HUES48 (cell line): Measurements from ENCODE around the gene RNU1-3.
"Not testable (repeated sequence)": the region's sequence is repeated elsewhere in the genome, so short reads cannot be mapped to it uniquely, and the experiment has no call there.

Experiments
- H3K27ac ChIP-seq: one replicate; pipeline ENCODE4 v1.7.0; 2013; ENCODE audit warnings: low read depth, low read length, inconsistent platforms
- H3K27me3 ChIP-seq: 2 replicates; pipeline ENCODE4 v1.6.1; 2013; ENCODE audit warnings: mild to moderate bottlenecking, low read length; ENCODE audit not compliant: control insufficient read depth, insufficient read depth
- H3K36me3 ChIP-seq: 2 replicates; pipeline ENCODE4 v1.6.1; 2013; ENCODE audit warnings: low read length; ENCODE audit not compliant: control insufficient read depth, insufficient read depth
- H3K4me1 ChIP-seq: 2 replicates; pipeline ENCODE4 v1.6.1; 2013; ENCODE audit warnings: mild to moderate bottlenecking, low read length; ENCODE audit not compliant: control insufficient read depth, insufficient read depth
- H3K4me3 ChIP-seq: 2 replicates; pipeline ENCODE4 v1.5.1; 2013; ENCODE audit warnings: mild to moderate bottlenecking, low read depth, low read length
- H3K9ac ChIP-seq: 2 replicates; pipeline ENCODE4 v1.6.1; 2013; ENCODE audit warnings: mild to moderate bottlenecking, low read depth, low read length, moderate library complexity
- H3K9me3 ChIP-seq: 2 replicates; pipeline ENCODE4 v1.6.1; 2013; ENCODE audit warnings: low read length; ENCODE audit not compliant: control insufficient read depth, insufficient read depth

Gene RNU1-3

GRCh38 chr1:16676661-16677523 is 10.1 kb upstream of the RNU1-3 start:
- H3K36me3 ChIP-seq, H3K27ac ChIP-seq, H3K4me1 ChIP-seq, H3K9me3 ChIP-seq, H3K9ac ChIP-seq, H3K4me3 ChIP-seq, H3K27me3 ChIP-seq: not testable (repeated sequence)

- H3K9me3 ChIP-seq, H3K36me3 ChIP-seq, H3K27me3 ChIP-seq, H3K27ac ChIP-seq, H3K4me1 ChIP-seq, H3K4me3 ChIP-seq, H3K9ac ChIP-seq: not testable (repeated sequence)
Observed at GRCh38 chr1:16675118-16675510, 8.4 kb upstream of the RNU1-3 start.

- not testable (repeated sequence) for H3K9ac ChIP-seq, H3K9me3 ChIP-seq, H3K4me3 ChIP-seq, H3K36me3 ChIP-seq, H3K4me1 ChIP-seq, H3K27me3 ChIP-seq, H3K27ac ChIP-seq
Observed at GRCh38 chr1:16673976-16674375, 7.2 kb upstream of the RNU1-3 start.

- not testable (repeated sequence) for H3K9me3 ChIP-seq, H3K9ac ChIP-seq, H3K27me3 ChIP-seq, H3K4me3 ChIP-seq, H3K27ac ChIP-seq, H3K4me1 ChIP-seq, H3K36me3 ChIP-seq
Observed at GRCh38 chr1:16665836-16666235, 912 bp downstream of the RNU1-3 start.

- not testable (repeated sequence) for H3K9me3 ChIP-seq, H3K4me3 ChIP-seq, H3K27me3 ChIP-seq, H3K9ac ChIP-seq, H3K36me3 ChIP-seq, H3K27ac ChIP-seq, H3K4me1 ChIP-seq
Observed at GRCh38 chr1:16658234-16658633, 8.5 kb downstream of the RNU1-3 start.

- H3K27ac ChIP-seq, H3K36me3 ChIP-seq, H3K27me3 ChIP-seq, H3K4me3 ChIP-seq, H3K4me1 ChIP-seq, H3K9ac ChIP-seq, H3K9me3 ChIP-seq: not testable (repeated sequence)
Observed at GRCh38 chr1:16656981-16657683, 9.6 kb downstream of the RNU1-3 start.

- not testable (repeated sequence) for H3K27ac ChIP-seq, H3K4me3 ChIP-seq, H3K4me1 ChIP-seq, H3K36me3 ChIP-seq, H3K27me3 ChIP-seq, H3K9me3 ChIP-seq, H3K9ac ChIP-seq
Observed at GRCh38 chr1:16656574-16656973, 10.2 kb downstream of the RNU1-3 start.

- H3K36me3 ChIP-seq, H3K9me3 ChIP-seq, H3K4me1 ChIP-seq, H3K9ac ChIP-seq, H3K4me3 ChIP-seq, H3K27ac ChIP-seq: not testable (repeated sequence)
- H3K27me3 ChIP-seq, result peaks cover 15% of the 10 kb centered on the region
Observed at GRCh38 chr1:16651560-16651959, 15.2 kb downstream of the RNU1-3 start.

- not testable (repeated sequence) for H3K36me3 ChIP-seq, H3K4me1 ChIP-seq
- H3K27me3 ChIP-seq, result peaks cover 29% of the 10 kb centered on the region
Observed at GRCh38 chr1:16649960-16650359, 16.8 kb downstream of the RNU1-3 start.

GRCh38 chr1:16649390-16649789 is 17.4 kb downstream of the RNU1-3 start:
- H3K27ac ChIP-seq, H3K4me3 ChIP-seq, H3K4me1 ChIP-seq, H3K9me3 ChIP-seq, H3K9ac ChIP-seq, H3K36me3 ChIP-seq: not testable (repeated sequence)
- H3K27me3 ChIP-seq, result peaks cover 29% of the 10 kb centered on the region

More at GRCh38 chr1:16649960-16650359, 16.8 kb downstream of the RNU1-3 start:
- not testable (repeated sequence) for H3K9ac ChIP-seq, H3K27ac ChIP-seq, H3K4me3 ChIP-seq, H3K9me3 ChIP-seq

GRCh38 chr1:16648756-16649155 is 18.0 kb downstream of the RNU1-3 start:
- H3K27ac ChIP-seq, H3K9me3 ChIP-seq, H3K4me3 ChIP-seq, H3K4me1 ChIP-seq, H3K36me3 ChIP-seq, H3K9ac ChIP-seq: not testable (repeated sequence)
- peaks cover 33% of the 10 kb centered on the region for H3K27me3 ChIP-seq
